GM19438 (cell line): ENCODE data around the gene SLC2A4RG.
"Not testable (repeated sequence)": the region's sequence is repeated elsewhere in the genome, so short reads cannot be mapped to it uniquely, and the experiment has no call there.

ENCODE experiments used
- ATAC-seq: cut with Tn5 transposase; IDR thresholded peaks from one replicate; pipeline ENCODE4 v1.9.1; 2021; ENCODE audit warnings: low read depth; ENCODE audit not compliant: unreplicated experiment

Gene SLC2A4RG

DNA sequence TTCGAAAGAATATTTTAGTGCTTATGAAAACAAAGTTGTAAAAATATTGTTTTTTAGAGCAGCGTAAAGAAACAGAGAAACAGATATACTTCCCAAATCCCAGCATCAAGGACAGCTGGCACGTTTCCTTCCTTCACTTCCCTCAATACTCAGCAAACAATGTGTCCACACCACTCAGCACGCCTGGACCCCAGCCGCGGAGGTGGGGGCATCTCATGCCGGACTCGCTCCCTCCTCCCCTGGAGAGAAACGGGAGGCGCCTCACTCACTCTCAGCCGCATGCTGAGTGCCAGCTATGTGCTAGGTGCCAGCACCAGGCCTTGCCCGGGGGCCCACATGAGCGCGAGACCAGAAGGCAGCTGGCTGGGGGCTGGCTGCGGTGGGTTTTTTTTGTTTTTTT is 34.7 kb downstream of the SLC2A4RG start:
- ATAC-seq: no peak

GRCh38 chr20:63775096-63775978 is 35.8 kb downstream of the SLC2A4RG start:
- ATAC-seq: no peak

DNA sequence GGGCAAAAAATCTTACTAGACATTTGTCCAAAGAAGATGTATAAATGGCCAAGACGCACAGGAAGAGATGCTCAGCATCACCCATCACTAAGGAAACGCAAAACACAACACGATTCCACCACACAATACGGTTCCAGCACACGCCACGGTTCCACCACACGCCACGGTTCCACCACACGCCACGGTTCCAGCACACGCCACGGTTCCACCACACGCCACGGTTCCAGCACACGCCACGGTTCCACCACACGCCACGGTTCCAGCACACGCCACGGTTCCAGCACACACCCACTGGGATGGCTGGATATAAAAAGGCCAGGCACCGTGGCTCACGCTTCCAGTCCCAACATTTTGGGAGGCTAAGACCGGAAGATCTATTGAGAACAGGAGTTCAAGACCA is 37.3 kb downstream of the SLC2A4RG start:
- not testable (repeated sequence) for ATAC-seq

- no peak for ATAC-seq
These were observed 38.0 kb downstream of the SLC2A4RG start for GRCh38 chr20:63777614-63778013.

DNA sequence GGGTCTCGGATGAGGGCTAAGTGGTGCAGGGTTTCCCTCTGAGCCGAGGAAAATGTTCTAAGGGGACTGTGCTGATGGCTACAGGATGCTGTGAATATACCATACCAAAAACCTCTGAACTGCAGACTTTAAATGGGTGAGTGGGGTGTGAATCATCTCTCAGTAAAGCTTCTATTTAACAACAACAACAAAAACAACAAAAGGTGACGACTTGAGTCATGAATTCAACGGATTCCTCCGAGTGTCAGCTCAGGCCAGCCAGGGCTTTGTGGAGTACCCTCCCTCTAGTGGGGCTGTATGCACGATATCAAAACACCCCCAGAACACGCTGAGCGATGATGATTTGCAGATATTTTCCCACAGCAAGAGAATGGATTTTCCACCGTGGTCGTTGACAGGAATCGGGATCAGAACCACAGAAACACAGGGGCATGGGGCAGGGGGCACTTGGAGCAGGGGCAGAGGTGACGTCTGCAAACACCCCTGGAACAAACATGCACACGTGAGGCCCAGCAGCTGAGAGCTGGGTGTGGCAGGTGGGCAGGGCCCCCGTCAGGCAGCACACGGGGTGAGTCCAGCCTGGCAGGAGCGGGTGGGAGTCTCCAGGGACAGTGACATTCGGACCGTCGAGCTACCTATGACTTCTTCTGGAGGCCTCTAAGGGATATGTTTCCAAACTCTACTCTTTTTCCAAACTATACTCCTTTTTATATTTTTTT is 38.6 kb downstream of the SLC2A4RG start:
- no peak for ATAC-seq

DNA sequence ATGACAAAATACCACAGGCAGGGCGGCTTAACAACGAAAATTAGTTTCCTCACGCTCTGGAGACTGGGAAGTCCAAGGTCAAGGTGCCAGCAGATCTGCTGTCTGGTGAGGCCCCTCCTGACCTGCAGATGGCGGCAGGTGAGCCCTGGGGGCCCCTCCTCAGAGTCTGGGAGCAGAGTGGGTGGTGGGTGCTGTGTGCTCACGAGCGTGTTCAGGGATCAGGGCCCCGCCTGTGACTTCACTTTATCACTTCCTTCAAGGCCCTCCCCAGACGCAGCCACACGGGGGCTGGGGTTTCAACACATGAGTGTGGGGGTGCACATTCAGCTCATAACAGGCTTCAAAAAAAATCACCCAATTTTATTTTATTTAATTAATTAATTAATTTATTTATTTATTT is 39.3 kb downstream of the SLC2A4RG start:
- no peak for ATAC-seq

GRCh38 chr20:63781181-63781580 is 41.6 kb downstream of the SLC2A4RG start:
- no peak for ATAC-seq

DNA sequence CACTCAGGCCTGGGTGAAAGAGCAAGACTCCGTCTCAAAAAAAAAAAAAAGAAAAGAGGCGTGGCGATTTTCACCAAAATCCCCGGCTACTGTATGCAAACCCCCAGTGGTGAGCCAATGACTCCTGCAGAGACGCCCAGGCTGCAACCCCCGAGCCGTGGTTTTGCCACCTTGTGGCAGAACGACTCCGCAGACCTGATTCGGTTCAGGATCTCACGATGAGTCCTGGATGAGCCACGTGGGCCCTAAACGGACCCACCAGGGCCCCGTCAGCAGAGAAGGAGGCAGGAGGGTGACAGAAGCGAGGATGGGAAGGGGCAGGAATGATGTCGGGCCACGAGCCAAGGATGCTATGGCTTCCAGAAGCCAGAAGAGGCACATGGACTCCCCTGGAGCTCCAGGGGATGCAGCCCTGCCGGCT is 42.5 kb downstream of the SLC2A4RG start:
- no peak for ATAC-seq

- ATAC-seq: no peak
These were observed 43.0 kb downstream of the SLC2A4RG start for GRCh38 chr20:63782521-63782971.

DNA sequence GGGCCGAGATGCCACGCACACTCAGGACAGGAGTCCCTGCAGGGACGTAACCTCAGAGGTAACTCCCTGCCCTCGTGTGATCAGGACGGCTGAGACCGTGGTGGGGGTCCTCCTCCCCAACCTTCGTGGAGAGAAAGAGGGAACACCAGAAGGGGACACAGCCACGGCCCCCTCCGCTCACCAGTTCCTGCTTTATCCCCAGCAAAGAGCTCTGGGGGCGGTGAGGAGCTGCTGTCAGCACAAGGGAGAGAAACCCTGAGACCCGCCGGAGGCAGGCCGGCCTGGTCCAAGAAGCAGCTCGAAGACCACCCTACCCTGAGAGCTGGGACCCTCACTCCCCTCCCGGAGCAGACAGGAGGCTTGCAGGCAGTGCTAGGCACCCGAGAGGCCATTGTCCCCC is 44.4 kb downstream of the SLC2A4RG start:
- ATAC-seq: no peak

GRCh38 chr20:63785691-63786131 is 46.1 kb downstream of the SLC2A4RG start:
- no peak for ATAC-seq

- no peak for ATAC-seq
These were observed 47.7 kb downstream of the SLC2A4RG start for GRCh38 chr20:63787302-63787701.

GRCh38 chr20:63787749-63788148 is 48.2 kb downstream of the SLC2A4RG start:
- no peak for ATAC-seq

DNA sequence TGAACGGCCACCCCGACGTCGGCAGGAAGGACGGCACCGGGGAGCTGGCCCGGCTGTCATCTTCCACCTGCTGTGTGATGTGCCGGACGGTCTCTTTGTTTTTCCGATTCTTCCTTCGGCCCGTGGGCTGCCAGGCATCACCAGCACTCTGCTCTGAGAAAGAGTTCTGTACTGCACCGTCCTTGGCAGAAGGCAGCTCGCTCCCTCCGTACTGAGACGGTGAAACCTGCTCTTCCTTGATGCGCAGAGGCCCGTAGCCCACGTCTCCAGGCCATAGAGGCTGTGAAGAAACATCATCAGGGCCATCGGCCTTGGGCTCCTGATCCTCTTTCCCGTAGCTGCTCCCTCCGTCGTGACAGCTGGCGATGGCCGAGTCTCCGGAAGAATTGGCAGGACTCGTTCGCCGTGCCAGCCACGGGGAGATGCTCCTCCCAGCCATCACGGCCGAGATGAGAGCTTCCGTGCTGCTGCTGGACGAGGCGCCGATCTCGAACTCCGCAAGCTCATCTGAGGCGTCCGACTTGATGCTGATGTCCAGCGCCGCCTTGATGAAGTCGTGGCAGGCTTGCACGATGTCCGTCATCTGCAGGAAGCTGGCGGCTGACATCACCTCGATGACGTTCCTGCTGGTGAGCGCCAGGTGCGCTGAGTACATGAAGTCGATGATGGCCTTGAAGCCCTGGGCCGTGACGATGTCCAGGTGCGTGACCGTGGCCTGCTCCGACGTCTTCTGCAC is 50.4 kb downstream of the SLC2A4RG start:
- no peak for ATAC-seq

DNA sequence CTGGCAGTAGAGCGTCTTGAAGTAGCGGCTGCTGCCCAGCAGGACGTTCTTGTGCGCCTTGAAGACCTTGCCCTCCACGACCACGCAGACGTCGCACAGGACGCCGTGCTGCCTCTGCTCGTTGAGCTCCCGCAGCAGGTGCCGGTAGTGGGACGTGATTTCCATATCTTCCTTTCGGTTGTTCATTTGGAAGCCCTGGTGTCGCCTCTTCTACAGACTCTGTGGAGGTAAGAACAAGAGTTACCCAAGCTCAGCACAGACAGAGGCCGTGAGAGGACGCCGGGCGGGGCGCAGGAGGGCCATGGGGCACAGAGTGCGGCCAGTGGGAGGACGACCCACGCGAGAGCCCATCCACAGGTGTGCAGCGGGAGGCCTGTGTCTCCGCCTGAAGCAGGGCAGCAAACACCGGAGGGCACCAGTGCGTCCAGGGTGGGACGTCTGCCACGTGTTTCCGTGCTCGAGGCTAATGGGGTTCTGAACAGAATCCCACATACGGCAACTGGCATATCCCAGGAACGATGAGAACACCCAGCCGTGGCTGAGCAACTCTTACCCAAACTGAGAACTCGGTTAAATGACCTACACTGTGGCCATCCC is 51.1 kb downstream of the SLC2A4RG start:
- no peak for ATAC-seq

GRCh38 chr20:63791497-63792156 is 52.1 kb downstream of the SLC2A4RG start:
- no peak for ATAC-seq

DNA sequence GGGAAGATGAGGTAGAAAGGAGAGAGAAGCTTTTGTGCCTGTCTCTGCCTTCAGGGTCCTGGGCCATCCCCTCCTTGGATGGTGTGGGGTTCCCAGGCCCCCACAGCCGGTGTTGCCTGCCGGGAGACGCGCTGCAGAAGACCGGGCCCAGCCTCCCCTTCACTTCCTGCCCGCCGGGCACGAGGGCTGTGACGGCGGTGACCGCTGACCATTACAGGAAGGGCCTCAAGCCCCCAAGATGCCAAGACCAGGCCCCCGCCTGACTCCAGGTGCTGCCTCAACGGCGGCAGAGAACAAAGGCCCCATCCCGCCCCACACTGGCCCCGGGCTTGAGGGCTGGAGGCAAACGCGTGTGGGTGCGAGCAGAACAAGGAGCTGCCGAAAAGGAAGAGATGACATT is 53.3 kb downstream of the SLC2A4RG start:
- ATAC-seq: no peak
